SH-SY5Y (cell line): Measurements from ENCODE around the gene SYT17.

Experiments
- GATA2 ChIP-seq: IDR thresholded peaks from 2 replicates; pipeline ENCODE4 v1.6.1; 2011; ENCODE audit warnings: mild to moderate bottlenecking, low read depth, low read length
- GATA3 ChIP-seq: IDR thresholded peaks from 2 replicates; pipeline ENCODE4 v1.6.1; 2011; ENCODE audit warnings: low read depth, mild to moderate bottlenecking, low read length, moderate library complexity

DNA sequence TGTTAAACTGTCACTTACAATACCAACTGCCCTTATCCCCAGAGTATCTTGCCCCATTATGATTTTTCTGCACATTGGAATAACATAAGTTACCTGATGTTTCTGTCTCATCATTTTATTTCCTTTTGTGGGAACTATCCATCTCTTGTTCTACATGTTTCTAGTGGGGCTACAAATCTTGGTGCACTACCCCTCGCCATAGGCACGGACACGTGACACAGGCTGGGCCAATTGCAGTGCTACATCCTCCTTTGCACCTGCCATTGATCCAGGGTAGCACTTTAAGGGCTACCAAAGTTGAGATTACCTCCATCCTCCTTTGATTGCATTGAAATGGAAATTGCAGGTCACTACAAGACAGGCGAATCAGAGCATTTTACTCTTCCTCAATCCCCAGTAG is 14.2 kb upstream of the SYT17 start:
- TF ChIP-seq GATA2 (no peak), GATA3 (no peak)
